HG02678 (cell line): ENCODE data around the gene TSHZ2.

Experiments
- ATAC-seq: cut with Tn5 transposase; IDR thresholded peaks from one replicate; pipeline ENCODE4 v1.9.1; 2021; ENCODE audit warnings: mild to moderate bottlenecking, moderate library complexity; ENCODE audit not compliant: unreplicated experiment

Gene TSHZ2

GRCh38 chr20:53122853-53123252 lies 150.7 kb downstream of the TSHZ2 start:
- ATAC-seq: no peak

- no peak for ATAC-seq
Observed at GRCh38 chr20:53124075-53124551, 152.0 kb downstream of the TSHZ2 start.

DNA sequence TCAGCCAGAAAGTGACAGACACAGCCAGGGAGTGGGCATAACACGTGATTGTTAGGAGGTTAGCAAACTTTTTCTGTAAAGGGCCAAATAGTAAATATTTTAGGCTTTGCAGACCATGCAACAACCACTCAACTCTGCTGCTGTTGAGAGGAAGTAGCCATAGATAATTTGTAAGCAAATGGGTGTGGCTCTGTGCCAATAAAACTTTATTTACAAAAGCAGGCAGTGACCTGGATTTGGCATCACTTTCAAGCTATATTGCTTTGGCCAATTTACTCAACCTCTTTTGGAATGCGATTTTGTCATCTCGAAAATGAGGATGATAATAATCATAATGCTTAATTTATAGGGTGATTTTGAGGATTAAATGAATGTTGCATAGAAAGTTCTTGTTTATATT lies 152.6 kb downstream of the TSHZ2 start:
- no peak for ATAC-seq

- no peak for ATAC-seq
Observed at GRCh38 chr20:53126185-53126584, 154.0 kb downstream of the TSHZ2 start.

- ATAC-seq: no peak
Observed at GRCh38 chr20:53127027-53127426, 154.9 kb downstream of the TSHZ2 start.

DNA sequence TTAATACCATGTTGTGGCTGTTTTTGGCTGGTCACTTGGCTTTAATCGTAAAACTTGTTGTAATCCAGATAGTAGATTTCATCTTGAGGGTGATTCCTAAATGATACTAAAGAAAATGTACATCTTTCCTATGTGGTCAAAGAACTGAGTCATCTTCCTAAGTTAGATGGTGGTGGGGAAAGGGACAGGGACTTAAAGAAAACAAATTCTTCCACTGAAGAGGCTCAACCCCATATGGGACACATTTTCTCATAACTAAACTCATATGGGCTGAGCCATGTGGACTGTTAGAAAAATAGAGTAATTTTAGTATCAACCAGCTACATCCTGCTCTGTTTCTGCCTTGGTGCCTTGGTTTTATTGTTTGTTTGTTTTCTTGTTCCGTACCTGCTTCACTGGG lies 155.8 kb downstream of the TSHZ2 start:
- no peak for ATAC-seq

GRCh38 chr20:53129563-53129962 lies 157.4 kb downstream of the TSHZ2 start:
- no peak for ATAC-seq

DNA sequence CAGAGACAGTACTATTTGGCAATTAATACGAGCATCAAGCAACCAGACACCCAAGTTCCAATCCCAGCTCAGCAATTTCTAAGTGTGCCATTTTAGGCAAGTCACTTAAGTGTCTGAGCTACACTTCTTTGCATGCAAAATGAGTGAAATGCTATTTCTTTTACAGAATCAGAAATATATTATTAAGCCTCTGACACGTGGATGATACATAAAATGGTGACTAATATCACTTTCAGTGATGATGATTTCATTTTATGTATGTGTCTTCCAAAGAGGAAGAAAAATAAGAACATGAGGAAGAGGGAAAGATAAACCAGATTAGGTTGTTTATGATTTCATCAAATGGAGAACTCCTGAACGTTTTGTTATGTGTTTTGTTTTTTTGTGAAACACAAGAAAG lies 158.6 kb downstream of the TSHZ2 start:
- no peak for ATAC-seq

DNA sequence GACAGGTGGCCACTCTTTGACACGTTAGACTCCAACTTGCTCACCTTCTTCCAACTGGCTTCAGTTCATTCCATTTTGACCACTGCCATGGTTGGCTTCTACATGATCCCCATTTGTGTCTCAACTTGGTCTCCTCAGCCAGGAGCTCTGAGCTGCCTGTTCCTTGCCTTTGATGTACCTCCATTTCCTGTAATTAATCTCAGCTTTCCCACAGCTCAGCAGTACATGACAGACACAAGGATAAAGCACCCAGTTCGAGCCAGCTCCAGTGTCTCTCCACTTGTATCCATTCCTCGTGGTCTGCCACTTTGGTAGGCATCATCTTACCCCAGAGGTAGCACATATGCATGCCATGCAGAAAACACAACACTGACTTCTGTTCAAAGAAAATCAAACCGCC lies 161.0 kb downstream of the TSHZ2 start:
- ATAC-seq: no peak

GRCh38 chr20:53133628-53134027 lies 161.5 kb downstream of the TSHZ2 start:
- no peak for ATAC-seq

GRCh38 chr20:53136473-53136872 lies 164.3 kb downstream of the TSHZ2 start:
- no peak for ATAC-seq

- ATAC-seq: peak; percentile 97
Observed at GRCh38 chr20:53138454-53139262, 166.5 kb downstream of the TSHZ2 start.

DNA sequence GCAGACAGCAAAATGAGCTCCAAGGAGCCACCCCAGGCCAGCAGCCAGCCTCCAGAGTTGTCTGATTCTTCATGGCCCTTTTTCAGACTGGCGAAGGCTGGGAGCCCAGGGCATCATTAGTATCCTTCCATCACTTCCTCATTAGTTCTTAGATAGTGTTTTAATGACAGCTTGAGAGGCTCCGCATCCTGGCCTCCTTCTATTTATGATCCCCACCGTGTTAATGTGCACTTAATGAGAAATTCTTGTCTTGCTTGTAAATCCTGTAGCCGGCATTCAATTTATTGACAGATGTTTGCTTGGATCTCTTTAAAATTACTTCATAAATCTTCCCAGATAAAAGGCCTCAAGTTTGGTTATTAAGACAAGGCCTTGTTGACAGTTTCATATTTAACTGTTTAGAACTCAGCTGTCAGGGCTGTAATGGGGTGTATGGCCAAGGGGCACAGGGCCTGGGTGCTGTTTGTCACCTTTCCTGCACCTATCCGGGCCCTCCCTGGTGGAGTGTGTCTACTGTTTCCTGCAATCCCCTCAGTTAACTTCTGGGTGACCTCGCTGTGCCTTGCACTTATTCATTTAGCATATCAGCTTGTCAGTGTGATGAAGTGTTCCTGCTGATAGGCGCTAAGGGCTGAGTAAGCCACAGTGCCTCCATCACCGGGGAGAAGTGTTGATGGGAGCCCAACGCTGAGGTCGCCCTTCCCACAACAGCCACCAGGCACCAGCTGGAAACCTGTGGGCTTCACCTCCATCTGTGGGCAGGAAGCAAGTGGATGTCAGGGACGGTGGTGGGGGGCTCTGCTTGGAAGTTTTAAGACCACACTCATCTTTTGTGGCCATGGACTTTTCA lies 169.3 kb downstream of the TSHZ2 start:
- ATAC-seq: no peak

DNA sequence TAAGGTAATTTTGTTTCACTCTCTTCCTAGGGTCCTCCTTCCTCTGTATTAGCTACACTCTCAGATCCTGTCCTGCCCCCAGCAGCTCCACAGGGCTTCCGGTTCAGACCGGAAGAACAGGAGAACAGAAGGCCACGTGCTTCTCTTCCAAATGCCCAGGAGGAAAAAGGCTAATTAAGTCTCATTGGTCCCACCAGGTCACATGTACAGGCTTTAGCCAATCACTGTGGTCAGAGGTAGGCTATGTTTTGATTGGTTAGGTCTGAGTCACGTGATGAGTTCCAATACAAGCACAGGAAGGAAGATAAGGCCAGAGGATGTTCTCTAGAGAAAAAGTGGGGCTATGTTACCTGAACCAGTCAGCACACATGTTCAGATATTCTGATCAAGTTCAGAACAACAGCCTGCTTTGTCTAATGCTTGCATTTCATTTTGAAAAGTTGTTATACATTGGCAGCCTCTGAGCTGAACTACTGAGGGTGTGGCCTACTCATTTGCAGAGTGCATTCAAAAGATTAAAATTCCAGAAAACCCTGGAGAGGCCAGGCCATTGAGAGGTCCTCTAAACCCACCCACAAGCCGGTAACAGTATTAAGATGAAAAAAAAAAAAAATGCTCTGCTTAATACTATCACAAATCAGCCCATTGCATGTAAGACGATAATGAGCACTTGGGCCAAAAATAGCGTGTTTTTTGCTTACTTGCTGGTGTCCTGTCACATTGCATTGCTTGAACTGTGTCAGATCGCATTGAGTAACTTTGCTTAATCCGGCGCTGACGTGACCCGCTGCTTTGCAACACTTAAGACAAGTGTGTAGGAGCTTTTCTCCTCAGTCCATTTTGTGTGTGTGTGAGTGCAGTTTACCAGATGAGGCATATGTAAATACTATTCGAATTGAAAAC lies 170.3 kb downstream of the TSHZ2 start:
- ATAC-seq: no peak

GRCh38 chr20:53146201-53146891 lies 174.2 kb downstream of the TSHZ2 start:
- ATAC-seq: no peak

DNA sequence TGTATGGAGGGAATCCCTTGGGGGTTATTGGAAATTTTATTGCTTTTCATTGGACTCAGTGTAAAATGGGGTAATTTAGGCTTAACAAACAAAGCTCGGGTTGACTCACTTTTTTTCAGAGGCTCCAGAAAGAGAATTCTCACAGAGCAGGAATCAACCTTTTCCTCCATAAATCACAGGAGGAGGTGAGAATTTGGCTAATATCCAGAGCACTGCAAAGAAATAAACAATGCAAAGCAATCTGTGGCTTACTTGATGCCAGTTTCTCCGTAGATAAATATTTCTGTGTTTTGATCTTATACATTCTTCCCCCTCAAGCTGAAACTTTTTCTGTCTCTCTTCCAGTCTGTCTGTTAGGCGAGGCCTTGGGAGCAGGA lies 176.6 kb downstream of the TSHZ2 start:
- ATAC-seq: no peak

- ATAC-seq: no peak
Observed at GRCh38 chr20:53149148-53149889, 177.2 kb downstream of the TSHZ2 start.

DNA sequence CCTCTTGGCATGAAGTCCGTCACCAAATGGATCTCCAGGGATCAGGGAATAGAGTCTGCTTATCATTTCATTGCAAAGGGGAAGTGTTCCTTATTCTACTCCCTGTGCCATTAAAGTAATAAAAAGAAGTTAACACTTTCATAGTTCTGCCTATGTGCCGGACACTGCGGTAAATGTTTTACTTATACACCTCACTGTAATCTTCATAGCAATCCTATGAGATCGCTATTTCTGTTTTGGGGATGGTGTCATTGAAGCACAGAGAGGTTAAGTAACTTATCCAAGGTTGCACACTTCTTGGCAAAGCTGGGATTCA lies 177.7 kb downstream of the TSHZ2 start:
- no peak for ATAC-seq

DNA sequence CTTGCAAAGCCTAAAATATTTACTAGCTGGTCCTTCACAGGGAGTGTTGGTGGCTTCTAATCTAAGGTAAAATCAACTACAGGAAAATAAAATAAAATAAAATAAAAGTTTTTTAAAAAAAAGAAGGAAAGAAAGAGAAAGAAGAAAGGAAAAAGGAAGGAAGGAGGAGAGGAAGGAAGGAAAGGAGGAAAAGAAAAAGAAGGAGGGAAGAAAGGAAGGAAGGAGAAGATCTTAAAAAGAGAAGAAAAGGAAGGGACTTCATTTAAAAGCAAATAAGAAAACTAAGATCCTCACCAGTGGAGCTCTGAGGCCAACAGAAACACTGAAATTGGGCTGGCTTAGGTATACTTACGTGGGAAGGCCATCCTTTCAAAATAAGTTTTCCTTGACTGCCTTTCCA lies 178.4 kb downstream of the TSHZ2 start:
- no peak for ATAC-seq

GRCh38 chr20:53152228-53152627 lies 180.1 kb downstream of the TSHZ2 start:
- no peak for ATAC-seq
